DMS53 (cell line): ENCODE results near the gene CFAP46.
"Not testable (repeated sequence)": the region's sequence is repeated elsewhere in the genome, so short reads cannot be mapped to it uniquely, and the experiment has no call there.

Experiments
- DNase-seq: peaks from one replicate; lab custom pipeline; 2025; lab: John Stamatoyannopoulos, UW

CFAP46 gene

GRCh38 chr10:132912713-132913558, 29.4 kb downstream of the CFAP46 start:
- no peak for DNase-seq

- DNase-seq, result no peak
Measured at GRCh38 chr10:132912225-132912712, 30.1 kb downstream of the CFAP46 start.

- DNase-seq, result no peak
Measured at GRCh38 chr10:132911786-132912097, 30.6 kb downstream of the CFAP46 start.

GRCh38 chr10:132910901-132911785, 31.2 kb downstream of the CFAP46 start:
- DNase-seq, result no peak

GRCh38 chr10:132910186-132910880, 32.0 kb downstream of the CFAP46 start:
- DNase-seq, result no peak

GRCh38 chr10:132909491-132910071, 32.8 kb downstream of the CFAP46 start:
- no peak for DNase-seq

GRCh38 chr10:132908621-132909295, 33.6 kb downstream of the CFAP46 start:
- DNase-seq, result no peak

GRCh38 chr10:132907821-132908620, 34.3 kb downstream of the CFAP46 start:
- no peak for DNase-seq

- DNase-seq, result no peak
Measured at GRCh38 chr10:132906836-132907235, 35.5 kb downstream of the CFAP46 start.

- no peak for DNase-seq
Measured at GRCh38 chr10:132906106-132906505, 36.3 kb downstream of the CFAP46 start.

GRCh38 chr10:132905661-132906060, 36.7 kb downstream of the CFAP46 start:
- DNase-seq, result no peak

GRCh38 chr10:132904814-132905649, 37.3 kb downstream of the CFAP46 start:
- DNase-seq, result no peak

GRCh38 chr10:132904181-132904813, 38.1 kb downstream of the CFAP46 start:
- DNase-seq, result peak; percentile 63

- DNase-seq, result not testable (repeated sequence)
Measured at GRCh38 chr10:132902656-132903575, 39.5 kb downstream of the CFAP46 start.

- no peak for DNase-seq
Measured at GRCh38 chr10:132901351-132901750, 41.0 kb downstream of the CFAP46 start.

- no peak for DNase-seq
Measured at GRCh38 chr10:132900211-132900756, 42.1 kb downstream of the CFAP46 start.

- DNase-seq, result no peak
Measured at GRCh38 chr10:132899751-132900065, 42.7 kb downstream of the CFAP46 start.
